Measurements from ENCODE around the gene POGK. TPM values are rescaled to one million over a fixed set of nuclear protein-coding genes. Genes with fewer than 3 reads are reported as not detected.

POGK gene
- total and polyA plus RNA-seq, 9 of the 15 experiments (the other 6 are each of a cell fraction or from before 2014, with no cell fraction given) = 6.1 to 44.5 (median 24.3) TPM

GRCh38 chr1:166875302-166875733 lies 36.0 kb downstream of the POGK start (continued):
- no peak for TF ChIP-seq ZFP91 (CRISPR knock-in tag; IDR thresholded peaks at IDR 0.05)
- no peak for TF ChIP-seq NFXL1 (CRISPR knock-in tag; IDR thresholded peaks at IDR 0.05)
- TF ChIP-seq NCOA2 (IDR thresholded peaks at IDR 0.05; ENCODE audit: partially characterized antibody in 2 of 2) = no peak
- no peak for TF ChIP-seq KHSRP (IDR thresholded peaks at IDR 0.05)
- no peak for TF ChIP-seq HLTF (IDR thresholded peaks at IDR 0.05)
- no peak for TF ChIP-seq POLR2A (conservative IDR thresholded peaks at IDR 0.05)
- no peak for TF ChIP-seq PTRF (tag; IDR thresholded peaks at IDR 0.05)
- TF ChIP-seq NUFIP1 (IDR thresholded peaks at IDR 0.05; ENCODE audit: partially characterized antibody) = no peak
- TF ChIP-seq MEF2A (IDR thresholded peaks at IDR 0.05; ENCODE audit: control insufficient read depth, low read depth, low read length) = no peak
- no peak for TF ChIP-seq DDX20 (tag; IDR thresholded peaks at IDR 0.05; ENCODE audit: low read depth)
- no peak for TF ChIP-seq GATAD2A (IDR thresholded peaks at IDR 0.05)
- no peak for TF ChIP-seq ZNF282 (CRISPR knock-in tag; IDR thresholded peaks at IDR 0.05)
- peak; percentile 25 for TF ChIP-seq CHD1 (IDR thresholded peaks at IDR 0.05; ENCODE audit: low read length)
- TF ChIP-seq CEBPG (CRISPR knock-in tag; IDR thresholded peaks at IDR 0.05) = no peak
- TF ChIP-seq CEBPG (tag; conservative IDR thresholded peaks at IDR 0.05 in 1 of 2, IDR thresholded peaks at IDR 0.05 in 1 of 2) = 0 out of 4 replicates have a peak, but pooled peaks of 1 of the 2 experiments have one; percentile 22
- TF ChIP-seq ZNF589 (CRISPR knock-in tag; IDR thresholded peaks at IDR 0.05; ENCODE audit: low read depth) = peak; percentile 44; the same call in 1 of the 2 replicates
- TF ChIP-seq ARNT (IDR thresholded peaks at IDR 0.05) = peak in 1 of 2 experiments; percentile 62; a peak in 1 of 4 replicates
- no peak for TF ChIP-seq TFAM (CRISPR knock-in tag; conservative IDR thresholded peaks at IDR 0.05)
- TF ChIP-seq SRF (CRISPR knock-in tag; IDR thresholded peaks at IDR 0.05) = no peak
- TF ChIP-seq ZNF316 (IDR thresholded peaks at IDR 0.05) = no peak
- no peak for TF ChIP-seq ARHGAP35 (IDR thresholded peaks at IDR 0.05; ENCODE audit: partially characterized antibody)
- TF ChIP-seq ZNF184 (CRISPR knock-in tag; IDR thresholded peaks at IDR 0.05) = no peak
- no peak for TF ChIP-seq E2F6 (IDR thresholded peaks at IDR 0.05; ENCODE audit: borderline replicate concordance in 1 of 2, extremely low read depth in 1 of 2, insufficient read depth in 1 of 2, insufficient read length in 1 of 2, low read depth in 1 of 2, low read length in 1 of 2, poor library complexity in 1 of 2, severe bottlenecking in 1 of 2)
- TF ChIP-seq KAT2B (IDR thresholded peaks at IDR 0.05; ENCODE audit: low read depth, low read length) = no peak
- no peak for TF ChIP-seq SRSF3 (IDR thresholded peaks at IDR 0.05; ENCODE audit: insufficient read depth, low read length)
- TF ChIP-seq RUNX1 (IDR thresholded peaks at IDR 0.05; ENCODE audit: low read depth) = no peak
- TF ChIP-seq ZBTB49 (CRISPR knock-in tag; IDR thresholded peaks at IDR 0.05; ENCODE audit: borderline replicate concordance) = no peak
- TF ChIP-seq BRF1 (IDR thresholded peaks at IDR 0.05; ENCODE audit: borderline replicate concordance, extremely low read depth, insufficient read length) = no peak
